AG08395 (cell line): ENCODE data around the gene TSPAN4.
A peak's percentile ranks its signal among the peaks of the same experiment; 100 is the strongest.

ENCODE experiments used
- DNase-seq: peaks from one replicate; pipeline ENCODE4 v3.0.0; 2012; ENCODE audit warnings: mixed read lengths, low spot score

TSPAN4 gene

GRCh38 chr11:889257-889656 is 46.6 kb downstream of the TSPAN4 start:
- DNase-seq: no peak

GRCh38 chr11:889687-890475 is 47.2 kb downstream of the TSPAN4 start:
- DNase-seq: no peak

GRCh38 chr11:890794-891540 is 48.3 kb downstream of the TSPAN4 start:
- no peak for DNase-seq

GRCh38 chr11:893008-893654 is 50.5 kb downstream of the TSPAN4 start:
- DNase-seq: no peak

GRCh38 chr11:894575-895201 is 52.0 kb downstream of the TSPAN4 start:
- DNase-seq: no peak

GRCh38 chr11:895331-896110 is 52.9 kb downstream of the TSPAN4 start:
- DNase-seq: no peak

- DNase-seq: no peak
Measured at GRCh38 chr11:897253-898142, 54.8 kb downstream of the TSPAN4 start.

- peak; percentile 11 for DNase-seq
Measured at GRCh38 chr11:898143-898511, 55.5 kb downstream of the TSPAN4 start.

GRCh38 chr11:898540-899190 is 56.0 kb downstream of the TSPAN4 start:
- peak; percentile 35 for DNase-seq

GRCh38 chr11:899724-900123 is 57.1 kb downstream of the TSPAN4 start:
- no peak for DNase-seq

GRCh38 chr11:900545-900944 is 57.9 kb downstream of the TSPAN4 start:
- no peak for DNase-seq

GRCh38 chr11:901452-902061 is 58.9 kb downstream of the TSPAN4 start:
- no peak for DNase-seq

- DNase-seq: no peak
Measured at GRCh38 chr11:904380-904779, 61.7 kb downstream of the TSPAN4 start.

GRCh38 chr11:905952-906351 is 63.3 kb downstream of the TSPAN4 start:
- DNase-seq: no peak

GRCh38 chr11:907668-908067 is 65.0 kb downstream of the TSPAN4 start:
- DNase-seq: no peak

- DNase-seq: no peak
Measured at GRCh38 chr11:908273-908672, 65.6 kb downstream of the TSPAN4 start.

- no peak for DNase-seq
Measured at GRCh38 chr11:909406-909805, 66.8 kb downstream of the TSPAN4 start.

GRCh38 chr11:910044-910588 is 67.5 kb downstream of the TSPAN4 start:
- DNase-seq: peak; percentile 18

- peak; percentile 95 for DNase-seq
Measured at GRCh38 chr11:910589-911030, 68.0 kb downstream of the TSPAN4 start, which contains the start of gene CHID1. Gene CHID1, minus strand, starts transcription at chr11:910810. Its CDS starts 5,994 bp downstream, at chr11:904816.
